ENCODE results near the gene UGT8. TPM values are rescaled to one million over a fixed set of nuclear protein-coding genes. Genes with fewer than 3 reads are reported as not detected.

The UGT8 gene
- total RNA-seq, 1 experiment from 2014 or later, result 14.8 TPM

GRCh38 chr4:114642173-114642780, 43.7 kb downstream of the UGT8 start:
- RAD21 ChIA-PET (ENCODE audit: low non-redundant PET in 1 of 2, low total read pairs in 2 of 2, uncharacterized antibody in 2 of 2, unreplicated experiment in 2 of 2), result no interaction called here

GRCh38 chr4:114649908-114650307, 51.3 kb downstream of the UGT8 start:
- DNase-seq (ENCODE audit: low read depth, low spot score), result no peak
- Histone ChIP-seq H3K79me2 (ENCODE audit: insufficient read depth, low read length) (no peaks in the 10 kb centered on the region), H3K27ac (ENCODE audit: low read depth, low read length) (no peak overlapping the region), H3K27me3 (ENCODE audit: insufficient read depth, low read length) (no peaks in the 10 kb centered on the region), H3K9me3 (ENCODE audit: control insufficient read depth in 1 of 2, insufficient read depth in 1 of 2, low read depth in 1 of 2, low read length in 2 of 2) (no peaks in the 10 kb centered on the region), H3K4me2 (ENCODE audit: low read length) (no peak overlapping the region), H3K4me3 (replicated peaks in 1 of 2; ENCODE audit: low read depth in 1 of 2, low read length in 2 of 2) (no peak overlapping the region), H3K36me3 (ENCODE audit: control insufficient read depth in 1 of 2, insufficient read depth in 2 of 2, low read length in 2 of 2) (no peaks in the 10 kb centered on the region), H2AFZ (ENCODE audit: low read depth, low read length, poor library complexity, severe bottlenecking) (no peak overlapping the region), H4K20me1 (ENCODE audit: insufficient read depth) (no peaks in the 10 kb centered on the region), H3K9me2 (ENCODE audit: insufficient read depth) (no peaks in the 10 kb centered on the region), H3K9ac (ENCODE audit: low read length) (no peak overlapping the region), H3K4me1 (ENCODE audit: control insufficient read depth in 1 of 2, insufficient read depth in 2 of 2, low read length in 2 of 2) (no peaks in the 10 kb centered on the region)
- no peak for ATAC-seq
- RAD21 ChIA-PET (ENCODE audit: low non-redundant PET in 1 of 2, low total read pairs in 2 of 2, uncharacterized antibody in 2 of 2, unreplicated experiment in 2 of 2), result no interaction called here
- POLR2A ChIA-PET, result no interaction called here
- intact Hi-C loops (cut with micrococcal nuclease), result no loop called here
- no peak for TF ChIP-seq ZBTB33 (IDR thresholded peaks at IDR 0.05; ENCODE audit: extremely low read depth, insufficient replicate concordance, low read length)
- no peak for TF ChIP-seq FOSL1 (IDR thresholded peaks at IDR 0.05; ENCODE audit: low read depth)
- no peak for TF ChIP-seq REST (IDR thresholded peaks at IDR 0.05; ENCODE audit: low read depth)
- TF ChIP-seq ELF1 (IDR thresholded peaks at IDR 0.05; ENCODE audit: borderline replicate concordance, low read depth), result no peak
- no peak for TF ChIP-seq MAX (IDR thresholded peaks at IDR 0.05)
- no peak for TF ChIP-seq ATF3 (IDR thresholded peaks at IDR 0.05)
- TF ChIP-seq EZH2phosphoT487 (IDR thresholded peaks at IDR 0.05; ENCODE audit: borderline replicate concordance), result no peak
- BruUV-seq (replicated peaks), result no TSS peak
- CTCF ChIA-PET, result no interaction called here

More at GRCh38 chr4:114642173-114642780, 43.7 kb downstream of the UGT8 start:
- Histone ChIP-seq H3K79me2 (ENCODE audit: insufficient read depth, low read length) (no peaks in the 10 kb centered on the region), H3K9me2 (ENCODE audit: insufficient read depth) (no peaks in the 10 kb centered on the region), H3K27ac (ENCODE audit: low read depth, low read length) (no peak overlapping the region), H3K4me3 (replicated peaks in 1 of 2; ENCODE audit: low read depth in 1 of 2, low read length in 2 of 2) (no peak overlapping the region), H3K27me3 (ENCODE audit: insufficient read depth, low read length) (no peaks in the 10 kb centered on the region), H3K9me3 (ENCODE audit: control insufficient read depth in 1 of 2, insufficient read depth in 1 of 2, low read depth in 1 of 2, low read length in 2 of 2) (no peaks in the 10 kb centered on the region), H2AFZ (ENCODE audit: low read depth, low read length, poor library complexity, severe bottlenecking) (no peak overlapping the region), H3K9ac (ENCODE audit: low read length) (no peak overlapping the region), H4K20me1 (ENCODE audit: insufficient read depth) (no peaks in the 10 kb centered on the region), H3K4me1 (ENCODE audit: control insufficient read depth in 1 of 2, insufficient read depth in 2 of 2, low read length in 2 of 2) (no peaks in the 10 kb centered on the region), H3K4me2 (ENCODE audit: low read length) (no peak overlapping the region), H3K36me3 (ENCODE audit: control insufficient read depth in 1 of 2, insufficient read depth in 2 of 2, low read length in 2 of 2) (no peaks in the 10 kb centered on the region)
- POLR2A ChIA-PET, result no interaction called here
- DNase-seq (ENCODE audit: low read depth, low spot score) (no peak), ATAC-seq (no peak)
- no TSS peak for BruUV-seq (replicated peaks)
- CTCF ChIA-PET, result no interaction called here
- TF ChIP-seq YY1 (IDR thresholded peaks at IDR 0.05; ENCODE audit: extremely low read depth, insufficient replicate concordance, low read depth, low read length), result no peak
- no peak for TF ChIP-seq EGR1 (IDR thresholded peaks at IDR 0.05; ENCODE audit: low read depth)
- TF ChIP-seq ZFX (IDR thresholded peaks at IDR 0.05), result no peak
- no peak for TF ChIP-seq CEBPB (IDR thresholded peaks at IDR 0.05; ENCODE audit: low read depth)
- TF ChIP-seq JUND (IDR thresholded peaks at IDR 0.05), result no peak
- no peak for TF ChIP-seq ELF1 (IDR thresholded peaks at IDR 0.05; ENCODE audit: borderline replicate concordance, low read depth)
- no peak for TF ChIP-seq CBX3 (IDR thresholded peaks at IDR 0.05; ENCODE audit: low read depth)
- no peak for TF ChIP-seq TCF7L2 (IDR thresholded peaks at IDR 0.05; ENCODE audit: borderline replicate concordance, extremely low read depth, insufficient read depth, insufficient read length)
- TF ChIP-seq SP1 (IDR thresholded peaks at IDR 0.05; ENCODE audit: low read depth), result no peak
- intact Hi-C loops (cut with micrococcal nuclease), result no loop called here

All from HCT116 (cell line).